GM19238 (cell line): ENCODE results near the gene AK9.
A peak's percentile ranks its signal among the peaks of the same experiment; 100 is the strongest.
"Not testable (repeated sequence)": the region's sequence is repeated elsewhere in the genome, so short reads cannot be mapped to it uniquely, and the experiment has no call there.

Experiments
- DNase-seq: peaks from one replicate; pipeline ENCODE4 v3.0.0; 2011; ENCODE audit warnings: low spot score; ENCODE audit not compliant: insufficient read length

The AK9 gene

GRCh38 chr6:109482905-109483734 lies 207.9 kb downstream of the AK9 start, which contains the start of gene ZBTB24:
Gene ZBTB24 (minus strand): TSS chr6:109483219. CDS start chr6:109482026, 1,193 bp downstream.
- peak; percentile 89 for DNase-seq

- no peak for DNase-seq
Observed at GRCh38 chr6:109480993-109481480, 210.0 kb downstream of the AK9 start.

- no peak for DNase-seq
Observed at GRCh38 chr6:109478841-109479624, 212.0 kb downstream of the AK9 start.

- DNase-seq: no peak
Observed at GRCh38 chr6:109478222-109478805, 212.7 kb downstream of the AK9 start.

- DNase-seq: no peak
Observed at GRCh38 chr6:109477725-109478124, 213.3 kb downstream of the AK9 start.

- no peak for DNase-seq
Observed at GRCh38 chr6:109477184-109477583, 213.8 kb downstream of the AK9 start.

GRCh38 chr6:109475625-109476024 lies 215.4 kb downstream of the AK9 start:
- DNase-seq: no peak

- no peak for DNase-seq
Observed at GRCh38 chr6:109474995-109475394, 216.0 kb downstream of the AK9 start.

- no peak for DNase-seq
Observed at GRCh38 chr6:109473120-109473519, 217.9 kb downstream of the AK9 start.

- DNase-seq: no peak
Observed at GRCh38 chr6:109472132-109472995, 218.6 kb downstream of the AK9 start.

GRCh38 chr6:109471105-109471810 lies 219.7 kb downstream of the AK9 start:
- DNase-seq: no peak

- DNase-seq: no peak
Observed at GRCh38 chr6:109469591-109470189, 221.3 kb downstream of the AK9 start.

GRCh38 chr6:109467696-109468095 lies 223.3 kb downstream of the AK9 start:
- no peak for DNase-seq

GRCh38 chr6:109466212-109466923 lies 224.6 kb downstream of the AK9 start:
- no peak for DNase-seq

- no peak for DNase-seq
Observed at GRCh38 chr6:109465772-109466171, 225.2 kb downstream of the AK9 start.

GRCh38 chr6:109461733-109462526 lies 229.1 kb downstream of the AK9 start:
- no peak for DNase-seq

- DNase-seq: not testable (repeated sequence)
Observed at GRCh38 chr6:109461205-109461604, 229.8 kb downstream of the AK9 start.

- no peak for DNase-seq
Observed at GRCh38 chr6:109460161-109460829, 230.7 kb downstream of the AK9 start.
